Non-pigmented ciliary epithelial cell (primary cell): ENCODE data around the gene VWDE.
"Not testable (repeated sequence)": the region's sequence is repeated elsewhere in the genome, so short reads cannot be mapped to it uniquely, and the experiment has no call there.

Experiments used
- DNase-seq: peaks from one replicate; pipeline ENCODE4 v3.0.0-alpha.2; 2010; ENCODE audit warnings: low read depth

VWDE gene

GRCh38 chr7:12403287-12404181 is at the start of gene VWDE:
Gene VWDE, minus strand, starts transcription at chr7:12403865. Its CDS starts 149 bp downstream, at chr7:12403716.
- DNase-seq: no peak

GRCh38 chr7:12453136-12453535 is 49.5 kb upstream of the VWDE start:
- DNase-seq: not testable (repeated sequence)

GRCh38 chr7:12450615-12451014 is 47.0 kb upstream of the VWDE start:
- DNase-seq: no peak

GRCh38 chr7:12444785-12445184 is 41.1 kb upstream of the VWDE start:
- no peak for DNase-seq

GRCh38 chr7:12440229-12440628 is 36.6 kb upstream of the VWDE start:
- DNase-seq: no peak

GRCh38 chr7:12436896-12437535 is 33.4 kb upstream of the VWDE start:
- DNase-seq: peak; percentile 31

GRCh38 chr7:12436126-12436525 is 32.5 kb upstream of the VWDE start:
- no peak for DNase-seq

GRCh38 chr7:12434012-12434642 is 30.5 kb upstream of the VWDE start:
- DNase-seq: no peak

- no peak for DNase-seq
Observed at GRCh38 chr7:12431886-12432556, 28.4 kb upstream of the VWDE start.

GRCh38 chr7:12425311-12425710 is 21.6 kb upstream of the VWDE start:
- DNase-seq: no peak

- DNase-seq: no peak
Observed at GRCh38 chr7:12423997-12424745, 20.5 kb upstream of the VWDE start.

- DNase-seq: peak; percentile 46
Observed at GRCh38 chr7:12423355-12423996, 19.8 kb upstream of the VWDE start.

GRCh38 chr7:12422554-12423320 is 19.1 kb upstream of the VWDE start:
- DNase-seq: no peak

- DNase-seq: no peak
Observed at GRCh38 chr7:12418452-12418851, 14.8 kb upstream of the VWDE start.

- no peak for DNase-seq
Observed at GRCh38 chr7:12415072-12415471, 11.4 kb upstream of the VWDE start.

GRCh38 chr7:12412407-12412806 is 8.7 kb upstream of the VWDE start:
- DNase-seq: no peak

GRCh38 chr7:12410523-12410922 is 6.9 kb upstream of the VWDE start:
- no peak for DNase-seq

GRCh38 chr7:12409097-12409711 is 5.5 kb upstream of the VWDE start:
- no peak for DNase-seq

GRCh38 chr7:12407652-12408051 is 4.0 kb upstream of the VWDE start:
- DNase-seq: not testable (repeated sequence)

- no peak for DNase-seq
Observed at GRCh38 chr7:12402365-12402725, 1.3 kb downstream of the VWDE start.
